HepG2 (cell line): ENCODE data around the gene SRSF12. TPM values are rescaled to one million over a fixed set of nuclear protein-coding genes. Genes with fewer than 3 reads are reported as not detected.

Experiments
- ATF4 ChIP-seq, 2 experiments: fragments of 450-650 bp in 1 of 2; sonication (generic) in 1 of 2; formaldehyde crosslinking; IDR thresholded peaks; 2 replicates each; pipeline versions ENCODE4 v1.5.0 to v1.8.0; 2020 to 2022; ENCODE audit warnings: mild to moderate bottlenecking in 1 of 2, missing genetic modification reagents in 1 of 2
- BCL6 ChIP-seq: IDR thresholded peaks from 2 replicates; pipeline ENCODE4 v1.6.1; 2016; ENCODE audit warnings: missing genetic modification reagents, missing compliant biosample characterization
- CREBL2 ChIP-seq: sonication (generic); formaldehyde crosslinking; IDR thresholded peaks from 2 replicates; pipeline ENCODE4 v1.8.1; 2023; ENCODE audit warnings: missing genetic modification reagents, mild to moderate bottlenecking, borderline replicate concordance
- FOSL2 ChIP-seq: sonication (generic); formaldehyde crosslinking; IDR thresholded peaks from 2 replicates; pipeline ENCODE4 v1.4.0; 2020; ENCODE audit warnings: missing genetic modification reagents
- HNF4A ChIP-seq: sonication (generic); formaldehyde crosslinking; IDR thresholded peaks from 2 replicates; pipeline ENCODE4 v1.4.0; 2020; ENCODE audit warnings: missing genetic modification reagents
- KDM5A ChIP-seq: fragments of 200-600 bp; sonication (generic); IDR thresholded peaks from 2 replicates; pipeline ENCODE4 v1.7.0; 2018; ENCODE audit warnings: antibody characterized with exemption, mild to moderate bottlenecking, low read length, borderline replicate concordance
- KLF16 ChIP-seq, 2 experiments: sonication (generic) in 1 of 2; formaldehyde crosslinking in 1 of 2; IDR thresholded peaks; 2 replicates each; pipeline versions ENCODE4 v1.6.1 to v1.8.0; 2016 to 2023; ENCODE audit warnings: missing genetic modification reagents in 2 of 2, missing compliant biosample characterization in 1 of 2
- SOX5 ChIP-seq: IDR thresholded peaks from 2 replicates; pipeline ENCODE4 v1.6.1; 2016; ENCODE audit warnings: borderline replicate concordance
- THAP11 ChIP-seq: IDR thresholded peaks from 2 replicates; pipeline ENCODE4 v1.6.1; 2016; ENCODE audit warnings: missing biosample characterization, missing genetic modification reagents
- ZBTB7A ChIP-seq: sonication (generic); formaldehyde crosslinking; IDR thresholded peaks from 2 replicates; pipeline ENCODE4 v1.8.0; 2022; ENCODE audit warnings: mild to moderate bottlenecking, missing genetic modification reagents
- ZKSCAN1 ChIP-seq: fragments of 150-350 bp; IDR thresholded peaks from 2 replicates; pipeline ENCODE4 v1.6.1; 2014; ENCODE audit warnings: low read length
- ZNF333 ChIP-seq: sonication (generic); formaldehyde crosslinking; IDR thresholded peaks from 2 replicates; pipeline ENCODE4 v1.4.0; 2020; ENCODE audit warnings: mild to moderate bottlenecking, missing genetic modification reagents, borderline replicate concordance
- ZNF609 ChIP-seq: sonication (generic); formaldehyde crosslinking; IDR thresholded peaks from 2 replicates; pipeline ENCODE4 v1.4.0; 2020; ENCODE audit warnings: mild to moderate bottlenecking, missing genetic modification reagents, borderline replicate concordance
- polyA plus RNA-seq, 8 experiments: library from polyadenylated mRNA; depleted of rRNA in 3 of 8; stranded (reverse) in 7 of 8; unstranded in 1 of 8; fragments of >200 nt; fragmentation: Illumina TruSeq in 4 of 8; extraction: Trizol in 4 of 8; gene quantifications; 2 replicates each; pipeline versions ENCODE4 v1.2.1 to v1.2.3, GENCODE V29; 2011 to 2016; ENCODE audit warnings: low read depth in 4 of 8, missing spikeins in 1 of 8, mixed read lengths in 1 of 8; ENCODE audit not compliant: insufficient read depth in 1 of 8
- total RNA-seq, 5 experiments: library from RNA; depleted of rRNA; stranded (reverse); fragments of >200 nt; fragmentation: Illumina TruSeq; extraction: Trizol; gene quantifications; 2 replicates each; pipeline ENCODE4 v1.2.3, GENCODE V29; 2016; ENCODE audit warnings: low read depth in 1 of 5

SRSF12 gene
- total and polyA plus RNA-seq, 2 of the 13 experiments (the other 11 are each of a cell fraction or from before 2014, with no cell fraction given) = 1.7 to 1.9 TPM

- TF ChIP-seq ZNF609 (CRISPR knock-in tag) (peak; percentile 37; the same call in 1 of the 2 replicates), FOSL2 (CRISPR knock-in tag) (peak; percentile 18; the same call in 1 of the 2 replicates), HNF4A (peak; percentile 90), BCL6 (CRISPR knock-in tag) (peak; percentile 25; the same call in 1 of the 2 replicates), ZBTB7A (CRISPR knock-in tag) (no peak), CREBL2 (CRISPR knock-in tag) (no peak), ATF4 (CRISPR knock-in tag; IDR thresholded peaks at IDR 0.05) (no peak), KDM5A (no peak), THAP11 (CRISPR knock-in tag) (peak; percentile 35; the same call in 1 of the 2 replicates), KLF16 (CRISPR knock-in tag; IDR thresholded peaks at IDR 0.05) (0 out of 4 replicates have a peak, but pooled peaks of 1 of the 2 experiments have one; percentile 36), ZKSCAN1 (no peak), SOX5 (CRISPR knock-in tag) (peak; percentile 45; the same call in 1 of the 2 replicates), ZNF333 (CRISPR knock-in tag) (no peak)
These were observed 46.8 kb downstream of the SRSF12 start (continued) for GRCh38 chr6:89071036-89071435.
